Measurements from ENCODE around the gene INO80.

INO80 gene

GRCh38 chr15:41011055-41011815, 104.8 kb downstream of the INO80 start:
- H3K4me3 ChIP-seq (ENCODE audit: low read depth, low read length): no peak overlapping the region
- DNase-seq (ENCODE audit: low read depth): no peak
- TF ChIP-seq CTCF (IDR thresholded peaks at IDR 0.05; ENCODE audit: low read depth, low read length, missing control alignments): no peak

- no peak overlapping the region for H3K4me3 ChIP-seq (ENCODE audit: low read depth, low read length)
- no peak for TF ChIP-seq CTCF (IDR thresholded peaks at IDR 0.05; ENCODE audit: low read depth, low read length, missing control alignments)
- no peak for DNase-seq (ENCODE audit: low read depth)
Measured at GRCh38 chr15:41010345-41010744, 105.7 kb downstream of the INO80 start.

- no peak for TF ChIP-seq CTCF (IDR thresholded peaks at IDR 0.05; ENCODE audit: low read depth, low read length, missing control alignments)
- no peak overlapping the region for H3K4me3 ChIP-seq (ENCODE audit: low read depth, low read length)
- no peak for DNase-seq (ENCODE audit: low read depth)
Measured at GRCh38 chr15:41006479-41006878, 109.6 kb downstream of the INO80 start.

GRCh38 chr15:41004490-41004889, 111.6 kb downstream of the INO80 start:
- no peak for TF ChIP-seq CTCF (IDR thresholded peaks at IDR 0.05; ENCODE audit: low read depth, low read length, missing control alignments)
- no peak overlapping the region for H3K4me3 ChIP-seq (ENCODE audit: low read depth, low read length)
- DNase-seq (ENCODE audit: low read depth): no peak

- H3K4me3 ChIP-seq (ENCODE audit: low read depth, low read length): no peak overlapping the region
- TF ChIP-seq CTCF (IDR thresholded peaks at IDR 0.05; ENCODE audit: low read depth, low read length, missing control alignments): no peak
Measured at GRCh38 chr15:41001524-41002214, 114.4 kb downstream of the INO80 start.

GRCh38 chr15:40999190-40999589, 116.9 kb downstream of the INO80 start:
- no peak overlapping the region for H3K4me3 ChIP-seq (ENCODE audit: low read depth, low read length)
- TF ChIP-seq CTCF (IDR thresholded peaks at IDR 0.05; ENCODE audit: low read depth, low read length, missing control alignments): no peak
- DNase-seq (ENCODE audit: low read depth): no peak

More at GRCh38 chr15:41001524-41002214, 114.4 kb downstream of the INO80 start:
- no peak for DNase-seq (ENCODE audit: low read depth)
